Astrocyte (in vitro differentiated cells and primary cell): ENCODE results near the gene TH. TPM values are rescaled to one million over a fixed set of nuclear protein-coding genes. Genes with fewer than 3 reads are reported as not detected.
"Not testable (repeated sequence)": the region's sequence is repeated elsewhere in the genome, so short reads cannot be mapped to it uniquely, and the experiment has no call there.

Source experiments
- DNase-seq: peaks from one replicate; pipeline ENCODE4 v3.0.0-alpha.2; 2010; ENCODE audit warnings: low read depth
- FAIRE-seq: peaks from 2 replicates; lab custom pipeline; 2011; peaks lifted over from hg19 to GRCh38; lab: Jason Lieb, UNC
- H2AFZ ChIP-seq: 2 replicates; pipeline ENCODE4 v1.6.0; 2012; ENCODE audit warnings: low read depth, low read length, inconsistent platforms
- H3K27ac ChIP-seq: 2 replicates; pipeline ENCODE4 v1.5.1; 2011; ENCODE audit warnings: low read depth, low read length, inconsistent platforms
- H3K27me3 ChIP-seq: 2 replicates; pipeline ENCODE4 v1.6.0; 2011; ENCODE audit warnings: low read length, inconsistent platforms; ENCODE audit not compliant: insufficient read depth
- H3K36me3 ChIP-seq: 2 replicates; pipeline ENCODE4 v1.5.1; 2011; ENCODE audit warnings: low read length, inconsistent platforms; ENCODE audit not compliant: insufficient read depth
- H3K4me1 ChIP-seq: 2 replicates; pipeline ENCODE4 v1.5.1; 2011; ENCODE audit warnings: low read length, inconsistent platforms; ENCODE audit not compliant: insufficient read depth
- H3K4me2 ChIP-seq: 2 replicates; pipeline ENCODE4 v1.6.0; 2012; ENCODE audit warnings: low read length, inconsistent platforms
- H3K4me3 ChIP-seq: 2 replicates; pipeline ENCODE4 v1.5.1; 2011; ENCODE audit warnings: low read depth, mild to moderate bottlenecking, low read length, inconsistent platforms; ENCODE audit not compliant: insufficient read depth
- H3K79me2 ChIP-seq: 2 replicates; pipeline ENCODE4 v1.6.0; 2012; ENCODE audit warnings: mild to moderate bottlenecking, low read length, inconsistent platforms; ENCODE audit not compliant: insufficient read depth
- H3K9ac ChIP-seq: 2 replicates; pipeline ENCODE4 v1.6.0; 2012; ENCODE audit warnings: mild to moderate bottlenecking, low read length, inconsistent platforms
- H3K9me3 ChIP-seq: 2 replicates; pipeline ENCODE4 v1.5.1; 2012; ENCODE audit warnings: low read depth, mild to moderate bottlenecking, low read length, inconsistent platforms; ENCODE audit not compliant: insufficient read depth
- H4K20me1 ChIP-seq: 2 replicates; pipeline ENCODE4 v1.6.0; 2012; ENCODE audit warnings: low read length, inconsistent platforms; ENCODE audit not compliant: insufficient read depth
- H3K27ac Mint-ChIP-seq: one replicate; pipeline ENCODE4 v1.8.0; 2021; ENCODE audit warnings: mild to moderate bottlenecking, mixed read lengths; ENCODE audit not compliant: unreplicated experiment
- H3K27me3 Mint-ChIP-seq: one replicate; pipeline ENCODE4 v1.8.0; 2021; ENCODE audit warnings: low read depth, mixed read lengths; ENCODE audit not compliant: unreplicated experiment
- H3K36me3 Mint-ChIP-seq: one replicate; pipeline ENCODE4 v1.8.0; 2021; ENCODE audit warnings: low read depth, mixed read lengths; ENCODE audit not compliant: unreplicated experiment
- H3K4me1 Mint-ChIP-seq: one replicate; pipeline ENCODE4 v1.8.0; 2021; ENCODE audit warnings: low read depth, mixed read lengths; ENCODE audit not compliant: unreplicated experiment
- H3K4me3 Mint-ChIP-seq: one replicate; pipeline ENCODE4 v1.8.0; 2021; ENCODE audit warnings: mild to moderate bottlenecking, moderate library complexity, mixed read lengths; ENCODE audit not compliant: unreplicated experiment
- H3K9me3 Mint-ChIP-seq: one replicate; pipeline ENCODE4 v1.8.0; 2021; ENCODE audit warnings: mild to moderate bottlenecking, mixed read lengths; ENCODE audit not compliant: unreplicated experiment
- EZH2 ChIP-seq: IDR thresholded peaks from 2 replicates; pipeline ENCODE4 v1.6.1; 2012; ENCODE audit warnings: mild to moderate bottlenecking, low read length, inconsistent platforms; ENCODE audit not compliant: insufficient read depth
- total RNA-seq: library from RNA; stranded (reverse); gene quantifications from 2 replicates; pipeline ENCODE4 v1.2.1, GENCODE V29; 2021
- TF ChIP-seq, protein P1 (sequence below): IDR thresholded peaks from 2 replicates; pipeline ENCODE4 v1.5.1; 2011; ENCODE audit warnings: low read depth, mild to moderate bottlenecking, inconsistent platforms, low read length, moderate library complexity; ENCODE audit not compliant: insufficient read depth

TH gene
- total RNA-seq, 1 donor from 2014 or later = not detected

DNA sequence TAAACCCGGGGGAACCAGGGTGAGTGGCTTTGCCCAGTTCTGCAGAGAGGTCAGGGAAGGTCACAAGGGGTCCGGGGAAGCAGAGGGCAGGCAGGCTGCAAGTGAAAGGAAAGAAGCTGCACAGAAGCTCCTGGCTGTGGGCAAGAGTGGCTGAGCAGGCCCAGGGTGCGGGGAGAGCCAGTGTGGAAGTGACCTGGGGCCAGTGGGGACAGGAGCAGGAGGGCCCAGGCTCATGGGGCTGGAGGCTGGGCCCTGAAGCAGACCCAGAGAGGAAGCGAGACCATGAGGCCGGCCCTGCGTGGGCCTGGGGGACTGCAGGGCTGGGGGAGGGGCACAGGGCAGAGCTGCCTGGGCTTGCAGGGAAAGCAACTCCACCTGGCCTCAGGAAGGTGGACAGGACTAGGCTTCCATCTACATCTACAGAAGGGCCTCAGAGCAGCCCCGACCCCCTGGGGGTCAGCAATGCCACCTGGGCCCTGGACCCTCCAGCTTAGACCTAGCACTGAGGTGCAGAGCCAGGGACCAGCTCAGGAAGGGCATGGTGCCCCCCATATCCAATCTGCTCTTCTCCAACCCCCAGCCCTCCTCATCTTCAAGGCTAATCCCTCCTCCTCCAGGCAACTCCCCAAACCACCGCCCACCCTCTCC is 44.0 kb downstream of the TH start:
- peaks cover 28% of the 10 kb centered on the region for H3K27me3 Mint-ChIP-seq

DNA sequence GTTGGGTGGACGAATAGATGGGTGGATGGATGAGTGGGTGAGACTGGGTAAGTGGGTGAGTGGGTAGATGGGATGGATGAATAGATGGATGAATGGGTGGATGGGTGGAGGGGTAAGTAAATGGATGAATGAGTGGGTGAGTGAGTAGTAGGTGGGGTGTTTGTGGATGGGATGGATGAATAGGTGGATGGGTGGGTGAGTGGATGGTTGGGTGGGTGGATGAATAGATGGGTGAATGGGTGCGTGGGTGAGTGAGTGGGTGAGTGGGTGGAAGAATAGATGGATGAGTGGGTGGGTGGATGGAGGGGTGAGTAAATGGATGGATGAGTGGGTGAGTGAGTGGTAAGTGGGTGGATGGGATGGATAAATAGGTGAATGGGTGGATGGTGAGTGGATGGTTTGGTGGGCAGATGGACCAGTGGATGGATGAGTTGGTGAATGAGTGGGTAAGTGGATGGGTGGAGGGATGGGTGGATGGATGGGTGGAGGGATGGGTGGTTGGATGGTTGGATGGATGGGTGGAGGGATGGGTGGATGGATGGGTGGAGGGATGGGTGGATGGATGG is 45.0 kb downstream of the TH start:
- Histone ChIP-seq H3K36me3 (no peaks in the 10 kb centered on the region), H2AFZ (no peak overlapping the region), H3K27me3 (no peaks in the 10 kb centered on the region), H3K9ac (no peak overlapping the region), H3K4me3 (no peak overlapping the region), H3K4me1 (peaks cover 9% of the 10 kb centered on the region), H4K20me1 (peaks cover 3% of the 10 kb centered on the region), H3K27ac (no peak overlapping the region), H3K79me2 (no peaks in the 10 kb centered on the region), H3K4me2 (no peak overlapping the region), H3K9me3 (peaks cover 3% of the 10 kb centered on the region)
- peaks cover 2% of the 10 kb centered on the region for H3K4me1 Mint-ChIP-seq
- no peak for TF ChIP-seq EZH2
- TF ChIP-seq, protein P1, sequence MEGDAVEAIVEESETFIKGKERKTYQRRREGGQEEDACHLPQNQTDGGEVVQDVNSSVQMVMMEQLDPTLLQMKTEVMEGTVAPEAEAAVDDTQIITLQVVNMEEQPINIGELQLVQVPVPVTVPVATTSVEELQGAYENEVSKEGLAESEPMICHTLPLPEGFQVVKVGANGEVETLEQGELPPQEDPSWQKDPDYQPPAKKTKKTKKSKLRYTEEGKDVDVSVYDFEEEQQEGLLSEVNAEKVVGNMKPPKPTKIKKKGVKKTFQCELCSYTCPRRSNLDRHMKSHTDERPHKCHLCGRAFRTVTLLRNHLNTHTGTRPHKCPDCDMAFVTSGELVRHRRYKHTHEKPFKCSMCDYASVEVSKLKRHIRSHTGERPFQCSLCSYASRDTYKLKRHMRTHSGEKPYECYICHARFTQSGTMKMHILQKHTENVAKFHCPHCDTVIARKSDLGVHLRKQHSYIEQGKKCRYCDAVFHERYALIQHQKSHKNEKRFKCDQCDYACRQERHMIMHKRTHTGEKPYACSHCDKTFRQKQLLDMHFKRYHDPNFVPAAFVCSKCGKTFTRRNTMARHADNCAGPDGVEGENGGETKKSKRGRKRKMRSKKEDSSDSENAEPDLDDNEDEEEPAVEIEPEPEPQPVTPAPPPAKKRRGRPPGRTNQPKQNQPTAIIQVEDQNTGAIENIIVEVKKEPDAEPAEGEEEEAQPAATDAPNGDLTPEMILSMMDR = no peak
- peaks cover 2% of the 10 kb centered on the region for H3K36me3 Mint-ChIP-seq
- DNase-seq (no peak), FAIRE-seq (no peak)
- H3K4me3 Mint-ChIP-seq = no peak overlapping the region
- no peak overlapping the region for H3K27ac Mint-ChIP-seq
- peaks cover 26% of the 10 kb centered on the region for H3K27me3 Mint-ChIP-seq
- peaks cover 4% of the 10 kb centered on the region for H3K9me3 Mint-ChIP-seq

More for the DNA sequence above, 44.0 kb downstream of the TH start:
- Mint-ChIP-seq H3K27ac (no peak overlapping the region), H3K9me3 (peaks cover 4% of the 10 kb centered on the region), H3K4me3 (no peak overlapping the region), H3K4me1 (no peaks in the 10 kb centered on the region), H3K36me3 (peaks cover 2% of the 10 kb centered on the region)
- Histone ChIP-seq H2AFZ (no peak overlapping the region), H4K20me1 (peaks cover 3% of the 10 kb centered on the region), H3K9me3 (peaks cover 6% of the 10 kb centered on the region), H3K36me3 (no peaks in the 10 kb centered on the region), H3K4me1 (peaks cover under 1% of the 10 kb centered on the region), H3K4me2 (no peak overlapping the region), H3K27ac (no peak overlapping the region), H3K9ac (no peak overlapping the region), H3K27me3 (peaks cover under 1% of the 10 kb centered on the region), H3K4me3 (no peak overlapping the region), H3K79me2 (no peaks in the 10 kb centered on the region)
- DNase-seq (no peak), FAIRE-seq (no peak)
- TF ChIP-seq, protein P1 = no peak
- no peak for TF ChIP-seq EZH2

DNA sequence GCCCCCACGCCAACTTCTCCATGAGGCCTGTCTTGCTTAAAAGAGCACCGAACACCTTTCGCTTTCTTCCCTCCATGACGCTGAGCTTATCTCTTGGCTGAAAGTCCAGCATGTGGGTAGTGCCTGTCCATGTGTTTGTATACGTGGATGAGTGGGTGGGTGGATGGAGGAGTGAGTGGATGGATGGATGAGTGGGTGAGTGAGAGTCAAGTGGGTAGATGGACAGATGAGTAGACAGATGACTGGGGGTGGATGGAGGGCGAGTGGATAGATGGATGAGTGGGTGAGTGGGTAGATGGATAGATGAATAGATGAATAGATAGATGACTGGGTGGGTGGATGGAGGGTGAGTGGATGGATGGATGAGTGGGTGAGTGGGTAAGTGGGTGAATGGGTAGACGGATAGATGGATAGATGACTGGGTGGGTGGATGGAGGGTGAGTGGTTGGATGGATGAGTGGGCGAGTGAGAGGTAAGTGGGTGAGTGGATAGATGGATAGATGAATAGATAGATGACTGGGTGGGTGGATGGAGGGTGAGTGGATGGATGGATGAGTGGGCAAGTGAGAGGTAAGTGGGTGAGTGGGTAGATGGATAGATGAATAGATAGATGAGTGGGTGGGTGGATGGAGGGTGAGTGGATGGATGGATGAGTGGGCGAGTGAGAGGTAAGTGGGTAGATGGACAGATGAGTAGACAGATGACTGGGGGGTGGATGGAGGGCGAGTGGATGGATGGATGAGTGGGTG is 46.7 kb downstream of the TH start:
- not testable (repeated sequence) for H3K27ac ChIP-seq, H3K9ac ChIP-seq, H3K4me3 ChIP-seq, H3K4me1 Mint-ChIP-seq, H3K9me3 Mint-ChIP-seq, H3K36me3 Mint-ChIP-seq, H3K79me2 ChIP-seq, H3K27ac Mint-ChIP-seq, H3K4me1 ChIP-seq, H3K9me3 ChIP-seq, H4K20me1 ChIP-seq, H3K27me3 ChIP-seq, H2AFZ ChIP-seq, H3K4me2 ChIP-seq, FAIRE-seq, H3K4me3 Mint-ChIP-seq, H3K36me3 ChIP-seq, DNase-seq
- peaks cover 21% of the 10 kb centered on the region for H3K27me3 Mint-ChIP-seq
